Left lung (tissue), 10 donors: Measurements from ENCODE around the gene GADL1. TPM values are rescaled to one million over a fixed set of nuclear protein-coding genes. Genes with fewer than 3 reads are reported as not detected.

Experiments used
- ATAC-seq: fragments of 200-7000 bp; cut with Tn5 transposase; one replicate; pipeline ENCODE4 v1.9.1; 2020; ENCODE audit warnings: moderate library complexity
- DNase-seq, 4 donors: peaks; one replicate each; pipeline ENCODE4 v3.0.0-alpha.2; 2013 to 2020
- H3K27ac ChIP-seq, 2 donors: fragments of 200-600 bp; sonication (generic) in 1 of 2; one replicate each; pipeline versions ENCODE4 v1.5.0 to v1.8.0; 2020 to 2021
- H3K27me3 ChIP-seq, 2 donors: fragments of 200-600 bp; sonication (generic) in 1 of 2; one replicate each; pipeline versions ENCODE4 v1.5.0 to v1.8.0; 2020 to 2021
- H3K36me3 ChIP-seq, 2 donors: fragments of 200-600 bp; sonication (generic) in 1 of 2; one replicate each; pipeline versions ENCODE4 v1.5.0 to v1.8.0; 2020 to 2021
- H3K4me1 ChIP-seq, 2 donors: fragments of 200-600 bp; one replicate each; pipeline ENCODE4 v1.8.0; 2021
- H3K4me3 ChIP-seq, 2 donors: fragments of 200-600 bp; sonication (generic) in 1 of 2; one replicate each; pipeline versions ENCODE4 v1.5.0 to v1.8.0; 2020 to 2021; ENCODE audit warnings: mild to moderate bottlenecking in 1 of 2
- H3K9me3 ChIP-seq, 2 donors: fragments of 200-600 bp; sonication (generic) in 1 of 2; one replicate each; pipeline versions ENCODE4 v1.5.0 to v1.8.0; 2020 to 2021
- CTCF ChIP-seq, 2 donors: fragments of 200-600 bp; sonication (generic) in 1 of 2; IDR thresholded peaks; one replicate each; pipeline versions ENCODE4 v1.5.0 to v1.8.0; 2021; ENCODE audit warnings: antibody characterized with exemption in 2 of 2
- intact Hi-C, 2 donors: fragments of 100-400 bp; cut with DNase I; formaldehyde crosslinking; loops; one replicate each; pipeline versions ENCODE4 v1.11.2 to v1.14.2; 2022
- polyA plus RNA-seq, 6 donors: library from polyadenylated mRNA; unstranded; fragments of 120-200 nt; gene quantifications; one replicate each; pipeline ENCODE4 v1.2.1, GENCODE V29; 2013; ENCODE audit not compliant: insufficient read length in 6 of 6
- total RNA-seq, 2 donors: library from RNA; stranded (reverse); fragmentation: NEBNext Ultra II Directional; extraction: Animal tissue kit (Norgen Biotek cat#: 25700); gene quantifications; one replicate each; pipeline ENCODE4 v1.2.1, GENCODE V29; 2021
- donor health status: DM: no; HTN: yes; CAD: no.
- donor health status: DM: no; HTN: no; CAD: no.

GADL1 gene
- total and polyA plus RNA-seq, 8 donors: 0.10 to 2.5 (median 0.79) TPM; not detected in 1

DNA sequence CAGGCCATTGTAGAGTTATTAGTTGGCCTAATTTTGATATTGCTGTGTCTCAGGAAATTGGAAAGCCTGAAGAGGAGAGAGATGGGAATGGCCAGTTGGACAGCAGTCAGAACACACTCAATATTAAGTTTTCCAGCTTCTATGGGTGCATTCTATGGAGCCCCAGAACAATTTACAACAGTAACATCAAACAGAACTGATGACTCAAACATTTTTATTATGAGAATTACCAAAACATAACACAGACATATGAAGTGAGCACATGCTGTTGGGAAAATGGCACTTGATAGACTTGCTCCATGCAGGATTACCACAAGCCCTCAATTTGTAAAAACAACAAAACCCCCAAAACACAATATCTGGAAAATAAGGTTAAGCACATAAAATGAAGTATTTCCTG is 104.3 kb downstream of the GADL1 start:
- no peak for TF ChIP-seq CTCF (IDR thresholded peaks at IDR 0.05)
- Histone ChIP-seq H3K27me3 (no peaks in the 10 kb centered on the region), H3K36me3 (no peaks in the 10 kb centered on the region), H3K9me3 (no peaks in the 10 kb centered on the region), H3K4me3 (no peak overlapping the region), H3K4me1 (no peaks in the 10 kb centered on the region), H3K27ac (no peak overlapping the region)
- ATAC-seq (no peak), DNase-seq (no peak)
- intact Hi-C loops: no loop called here

DNA sequence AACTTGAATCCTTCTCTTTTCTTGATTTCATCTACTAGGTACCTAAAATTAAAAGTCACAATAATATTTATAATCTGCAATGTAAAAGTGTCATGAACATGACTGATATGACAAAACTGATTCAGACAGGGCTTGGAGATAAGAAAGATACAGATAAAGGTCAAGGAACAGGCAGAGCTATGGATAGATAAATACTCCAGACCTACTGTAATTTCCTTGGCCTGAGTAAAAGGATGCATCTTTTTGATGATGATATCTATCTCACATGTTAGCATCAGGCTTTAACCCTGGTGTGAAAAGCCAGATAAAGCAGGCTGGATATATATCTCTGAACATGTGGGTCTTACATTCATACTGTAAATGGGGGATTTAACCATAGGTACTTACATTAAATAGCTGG is 108.1 kb downstream of the GADL1 start:
- intact Hi-C loops: no loop called here
- no peaks in the 10 kb centered on the region for H3K9me3 ChIP-seq
- H3K27me3 ChIP-seq: no peaks in the 10 kb centered on the region
- DNase-seq (no peak), ATAC-seq (no peak)
- TF ChIP-seq CTCF (IDR thresholded peaks at IDR 0.05): no peak
- H3K4me3 ChIP-seq: no peak overlapping the region
- no peak overlapping the region for H3K27ac ChIP-seq
- H3K4me1 ChIP-seq: no peaks in the 10 kb centered on the region
- H3K36me3 ChIP-seq: no peaks in the 10 kb centered on the region

- Histone ChIP-seq H3K27ac (no peak overlapping the region), H3K9me3 (no peaks in the 10 kb centered on the region), H3K27me3 (no peaks in the 10 kb centered on the region), H3K4me1 (no peaks in the 10 kb centered on the region), H3K4me3 (no peak overlapping the region), H3K36me3 (no peaks in the 10 kb centered on the region)
- intact Hi-C loops: loop anchor here in 1 of 2 donors (10.0 kb wide), 1 partner anchor 355 kb away; no protein-coding TSS in a partner anchor
- peak in 1 of 2 donors; percentile 32 for TF ChIP-seq CTCF (IDR thresholded peaks at IDR 0.05)
- DNase-seq: no peak
- peak; percentile 82 for ATAC-seq
These were observed 114.7 kb downstream of the GADL1 start for GRCh38 chr3:30779686-30780287.

DNA sequence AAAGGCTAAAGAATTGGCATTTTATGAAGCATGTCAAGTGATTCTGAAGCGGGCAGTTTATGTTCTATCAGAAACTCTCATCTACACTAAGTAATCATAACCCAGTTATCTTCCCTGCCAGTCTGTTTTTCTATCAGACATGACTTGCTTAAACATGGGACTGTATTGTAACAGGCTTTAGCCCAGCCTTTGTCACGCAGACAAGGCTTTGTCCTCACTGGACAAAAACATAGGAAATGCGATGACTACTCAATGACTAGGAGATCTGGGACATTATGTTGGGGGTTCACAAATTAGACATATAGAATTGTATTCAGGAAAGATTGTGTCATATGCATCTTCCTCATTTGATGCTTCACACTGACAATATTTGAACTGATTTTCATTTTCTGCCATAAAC is 115.5 kb downstream of the GADL1 start:
- H3K27me3 ChIP-seq: no peaks in the 10 kb centered on the region
- intact Hi-C loops: loop anchor here in 1 of 2 donors (10.0 kb wide), 1 partner anchor 356 kb away; no protein-coding TSS in a partner anchor
- no peak overlapping the region for H3K27ac ChIP-seq
- no peaks in the 10 kb centered on the region for H3K9me3 ChIP-seq
- H3K36me3 ChIP-seq: no peaks in the 10 kb centered on the region
- TF ChIP-seq CTCF (IDR thresholded peaks at IDR 0.05): no peak
- ATAC-seq: no peak
- no peak for DNase-seq
- no peak overlapping the region for H3K4me3 ChIP-seq
- no peaks in the 10 kb centered on the region for H3K4me1 ChIP-seq

GRCh38 chr3:30777426-30778113 is 116.9 kb downstream of the GADL1 start:
- DNase-seq: no peak
- Histone ChIP-seq H3K27ac (no peak overlapping the region), H3K4me1 (no peaks in the 10 kb centered on the region), H3K9me3 (no peaks in the 10 kb centered on the region), H3K27me3 (no peaks in the 10 kb centered on the region), H3K4me3 (no peak overlapping the region), H3K36me3 (no peaks in the 10 kb centered on the region)
- intact Hi-C loops: loop anchor here in 1 of 2 donors (10.0 kb wide), 1 partner anchor 357 kb away; no protein-coding TSS in a partner anchor
- ATAC-seq: no peak
- TF ChIP-seq CTCF (IDR thresholded peaks at IDR 0.05): no peak
